Activated B cell treated with CpG ODN at 0.5 μM for 24 hours (primary cell): ENCODE data around the gene COG2. TPM values are rescaled to one million over a fixed set of nuclear protein-coding genes. Genes with fewer than 3 reads are reported as not detected.
"Not testable (repeated sequence)": the region's sequence is repeated elsewhere in the genome, so short reads cannot be mapped to it uniquely, and the experiment has no call there.

Experiments
- ATAC-seq: fragments of 200-7000 bp; cut with Tn5 transposase; one replicate; pipeline ENCODE4 v1.10.0; 2021; ENCODE audit warnings: low read depth, mild to moderate bottlenecking, moderate library complexity
- CTCF ChIA-PET: fragments of 350-600 bp; sonication (Branson Sonifier 250); formaldehyde crosslinking; loops from one replicate; lab custom pipeline; 2021; ENCODE audit warnings: antibody characterized with exemption; lab: Charles Lee
- POLR2A ChIA-PET: fragments of 350-600 bp; sonication (Branson Sonifier 250); formaldehyde crosslinking; loops from one replicate; lab custom pipeline; 2021; ENCODE audit warnings: antibody characterized with exemption; lab: Charles Lee
- DNase-seq: peaks from one replicate; pipeline ENCODE4 v3.0.0; 2022
- H3K27ac Mint-ChIP-seq: one replicate; pipeline ENCODE4 v1.8.0; 2020; ENCODE audit warnings: mixed read lengths
- H3K27me3 Mint-ChIP-seq: one replicate; pipeline ENCODE4 v1.8.0; 2021; ENCODE audit warnings: mixed read lengths
- H3K36me3 Mint-ChIP-seq: one replicate; pipeline ENCODE4 v1.8.0; 2021; ENCODE audit warnings: low read depth, mixed read lengths
- H3K4me1 Mint-ChIP-seq: one replicate; pipeline ENCODE4 v1.8.0; 2021; ENCODE audit warnings: mixed read lengths
- H3K4me3 Mint-ChIP-seq: one replicate; pipeline ENCODE4 v1.8.0; 2020; ENCODE audit warnings: mild to moderate bottlenecking, mixed read lengths
- H3K9me3 Mint-ChIP-seq: one replicate; pipeline ENCODE4 v1.8.0; 2020; ENCODE audit warnings: mixed read lengths
- intact Hi-C: fragments of 100-400 bp; cut with micrococcal nuclease; formaldehyde crosslinking; loops from one replicate; pipeline ENCODE4 v1.15.1; 2024
- total RNA-seq: library from RNA; stranded (reverse); gene quantifications from 2 replicates; pipeline ENCODE4 v1.2.3, GENCODE V29; 2022
- TF ChIP-seq, protein P1 (sequence below): fragments of 200-600 bp; IDR thresholded peaks from one replicate; pipeline ENCODE4 v1.8.0; 2022; ENCODE audit warnings: antibody characterized with exemption, mild to moderate bottlenecking

Gene COG2
- total RNA-seq, 1 donor from 2014 or later: 39.0 TPM

DNA sequence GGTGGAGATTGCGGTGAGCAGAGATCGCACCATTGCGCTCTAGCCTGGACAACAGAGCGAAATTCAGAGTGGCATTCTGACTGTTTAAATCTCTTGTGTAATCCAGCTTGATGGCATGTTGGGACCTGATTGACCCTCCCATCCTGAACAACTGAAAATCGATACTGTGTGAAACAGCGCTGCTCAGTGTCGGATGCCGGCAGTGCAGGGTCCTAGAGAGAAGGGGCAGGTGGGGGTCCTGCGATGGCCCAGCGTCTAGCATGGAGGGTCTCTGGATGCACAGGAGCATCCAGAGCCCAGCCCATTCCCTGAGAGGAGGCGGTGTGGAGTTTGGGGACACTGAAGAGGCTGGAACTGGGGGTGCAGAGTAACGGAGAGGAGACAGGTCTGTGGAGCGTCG is 55.8 kb downstream of the COG2 start:
- intact Hi-C loops: no loop called here
- H3K9me3 Mint-ChIP-seq: no peaks in the 10 kb centered on the region
- H3K4me3 Mint-ChIP-seq: no peak overlapping the region
- CTCF ChIA-PET: no interaction called here
- no peaks in the 10 kb centered on the region for H3K27me3 Mint-ChIP-seq
- ATAC-seq (no peak), DNase-seq (no peak)
- POLR2A ChIA-PET: no interaction called here
- TF ChIP-seq, protein P1, sequence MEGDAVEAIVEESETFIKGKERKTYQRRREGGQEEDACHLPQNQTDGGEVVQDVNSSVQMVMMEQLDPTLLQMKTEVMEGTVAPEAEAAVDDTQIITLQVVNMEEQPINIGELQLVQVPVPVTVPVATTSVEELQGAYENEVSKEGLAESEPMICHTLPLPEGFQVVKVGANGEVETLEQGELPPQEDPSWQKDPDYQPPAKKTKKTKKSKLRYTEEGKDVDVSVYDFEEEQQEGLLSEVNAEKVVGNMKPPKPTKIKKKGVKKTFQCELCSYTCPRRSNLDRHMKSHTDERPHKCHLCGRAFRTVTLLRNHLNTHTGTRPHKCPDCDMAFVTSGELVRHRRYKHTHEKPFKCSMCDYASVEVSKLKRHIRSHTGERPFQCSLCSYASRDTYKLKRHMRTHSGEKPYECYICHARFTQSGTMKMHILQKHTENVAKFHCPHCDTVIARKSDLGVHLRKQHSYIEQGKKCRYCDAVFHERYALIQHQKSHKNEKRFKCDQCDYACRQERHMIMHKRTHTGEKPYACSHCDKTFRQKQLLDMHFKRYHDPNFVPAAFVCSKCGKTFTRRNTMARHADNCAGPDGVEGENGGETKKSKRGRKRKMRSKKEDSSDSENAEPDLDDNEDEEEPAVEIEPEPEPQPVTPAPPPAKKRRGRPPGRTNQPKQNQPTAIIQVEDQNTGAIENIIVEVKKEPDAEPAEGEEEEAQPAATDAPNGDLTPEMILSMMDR: no peak
- no peaks in the 10 kb centered on the region for H3K4me1 Mint-ChIP-seq
- peaks cover 15% of the 10 kb centered on the region for H3K36me3 Mint-ChIP-seq
- no peak overlapping the region for H3K27ac Mint-ChIP-seq

DNA sequence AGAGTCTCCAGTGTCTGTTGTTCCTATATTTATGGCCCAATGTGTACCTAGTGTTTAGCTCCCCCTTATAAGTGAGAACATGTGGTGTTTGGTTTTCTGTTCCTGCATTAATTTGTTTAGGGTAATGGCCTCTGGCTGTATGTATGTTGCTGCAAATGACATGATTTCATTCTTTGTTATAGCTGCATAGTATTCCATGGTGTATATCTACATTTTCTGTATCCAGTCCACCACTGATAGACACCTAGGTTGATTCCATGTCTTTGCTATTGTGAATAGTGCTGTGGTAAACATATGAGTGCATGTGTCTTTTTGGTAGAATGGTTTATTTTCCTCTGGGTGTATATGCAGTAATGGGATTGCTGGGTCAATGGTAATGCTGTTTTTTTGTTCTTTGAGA is 56.7 kb downstream of the COG2 start:
- POLR2A ChIA-PET, H3K4me1 Mint-ChIP-seq, intact Hi-C loops, CTCF ChIA-PET, H3K27ac Mint-ChIP-seq, H3K9me3 Mint-ChIP-seq, H3K27me3 Mint-ChIP-seq, H3K4me3 Mint-ChIP-seq, ATAC-seq, DNase-seq, H3K36me3 Mint-ChIP-seq: not testable (repeated sequence)

DNA sequence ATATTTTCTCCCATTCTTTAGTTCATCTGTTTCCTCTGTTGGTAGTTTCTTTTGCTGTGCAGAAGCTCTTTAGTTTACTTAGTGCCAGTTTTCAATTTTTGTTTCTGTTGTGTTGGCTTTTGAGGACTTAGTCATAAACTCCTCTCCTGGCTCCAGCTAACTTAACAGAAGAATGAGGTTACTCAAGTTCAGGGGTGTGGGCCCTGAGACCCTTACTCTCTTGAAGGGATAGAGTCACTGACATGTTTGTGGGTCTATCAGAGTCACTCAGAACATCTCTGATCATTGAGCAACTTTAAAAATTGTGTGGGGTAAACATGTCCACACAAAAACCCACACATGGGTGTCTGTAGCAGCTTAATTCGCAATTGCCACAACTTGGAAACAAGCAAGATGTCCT is 57.4 kb downstream of the COG2 start:
- peaks cover under 1% of the 10 kb centered on the region for H3K36me3 Mint-ChIP-seq
- ChIA-PET CTCF (no interaction called here), POLR2A (no interaction called here)
- TF ChIP-seq, protein P1: no peak
- ATAC-seq (no peak), DNase-seq (no peak)
- H3K27ac Mint-ChIP-seq: no peak overlapping the region
- no peaks in the 10 kb centered on the region for H3K4me1 Mint-ChIP-seq
- H3K4me3 Mint-ChIP-seq: no peak overlapping the region
- no peaks in the 10 kb centered on the region for H3K27me3 Mint-ChIP-seq
- H3K9me3 Mint-ChIP-seq: no peaks in the 10 kb centered on the region
- intact Hi-C loops: no loop called here

DNA sequence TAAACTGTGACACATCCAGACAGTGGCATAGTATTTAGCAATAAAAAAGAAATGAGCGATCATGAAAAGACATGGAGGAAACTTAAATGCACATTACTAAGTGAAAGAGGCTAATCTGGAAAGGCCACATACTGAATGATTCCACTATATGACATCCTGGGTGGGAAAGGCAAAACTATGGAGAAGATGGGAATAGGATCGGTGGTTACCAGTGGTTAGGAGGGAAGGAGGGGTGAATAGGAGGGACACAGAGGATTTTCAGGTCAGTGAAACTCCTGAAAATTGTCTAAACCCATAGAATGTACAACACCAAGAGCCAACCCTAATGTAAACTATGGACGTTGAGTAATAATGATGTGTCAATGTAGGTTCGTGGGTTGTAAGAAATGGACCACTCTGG is 57.9 kb downstream of the COG2 start:
- H3K4me1 Mint-ChIP-seq: no peaks in the 10 kb centered on the region
- DNase-seq: no peak
- H3K27me3 Mint-ChIP-seq: no peaks in the 10 kb centered on the region
- H3K4me3 Mint-ChIP-seq: no peak overlapping the region
- POLR2A ChIA-PET: no interaction called here
- TF ChIP-seq, protein P1: no peak
- ATAC-seq: no peak
- intact Hi-C loops: no loop called here
- no peak overlapping the region for H3K27ac Mint-ChIP-seq
- H3K9me3 Mint-ChIP-seq: no peaks in the 10 kb centered on the region
- H3K36me3 Mint-ChIP-seq: no peaks in the 10 kb centered on the region
- CTCF ChIA-PET: no interaction called here

DNA sequence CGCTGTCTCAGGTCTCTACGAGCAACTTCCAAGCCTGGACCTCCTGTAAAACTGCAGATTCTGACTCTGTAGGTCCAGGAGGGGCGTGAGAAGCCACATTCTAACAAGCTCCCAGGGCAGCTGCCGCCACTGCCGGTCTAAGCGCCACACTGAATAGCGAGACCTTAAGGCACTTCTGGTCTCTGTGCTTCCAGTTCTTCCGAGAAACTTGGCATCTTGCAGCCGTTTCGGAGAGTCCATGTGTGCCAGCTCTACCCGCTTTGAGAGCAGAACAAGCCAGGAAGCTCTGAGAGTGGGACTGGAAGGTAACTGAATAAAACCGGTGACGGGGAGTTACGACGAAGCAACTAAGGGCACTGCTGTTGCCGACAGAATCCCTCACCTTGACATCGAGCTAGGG is 59.2 kb downstream of the COG2 start:
- no peak overlapping the region for H3K4me3 Mint-ChIP-seq
- no peaks in the 10 kb centered on the region for H3K4me1 Mint-ChIP-seq
- H3K27me3 Mint-ChIP-seq: peaks cover 2% of the 10 kb centered on the region
- CTCF ChIA-PET: no interaction called here
- H3K36me3 Mint-ChIP-seq: no peaks in the 10 kb centered on the region
- TF ChIP-seq, protein P1: no peak
- H3K27ac Mint-ChIP-seq: no peak overlapping the region
- ATAC-seq (no peak), DNase-seq (no peak)
- H3K9me3 Mint-ChIP-seq: no peaks in the 10 kb centered on the region
- POLR2A ChIA-PET: no interaction called here
- intact Hi-C loops: no loop called here
